Suprapubic skin (tissue), 4 donors: ENCODE results near the gene ELP5.

ENCODE experiments used
- EP300 ChIP-seq: sonication (generic); formaldehyde crosslinking; IDR thresholded peaks from one replicate; pipeline ENCODE4 v1.6.1; 2017; ENCODE audit warnings: antibody characterized with exemption
- POLR2A ChIP-seq, 2 donors: fragments of 450-650 bp; IDR thresholded peaks; one replicate each; pipeline ENCODE4 v1.6.1; 2017; ENCODE audit warnings: antibody characterized with exemption in 2 of 2, mild to moderate bottlenecking in 2 of 2, moderate library complexity in 2 of 2
- POLR2AphosphoS5 ChIP-seq, 3 donors: sonication (generic); formaldehyde crosslinking; IDR thresholded peaks; one replicate each; pipeline ENCODE4 v1.6.1; 2017; ENCODE audit warnings: antibody characterized with exemption in 3 of 3
- TF ChIP-seq, protein P1 (sequence below), 2 donors: fragments of 200-600 bp in 1 of 2; fragments of 450-650 bp in 1 of 2; sonication (generic) in 1 of 2; IDR thresholded peaks; one replicate each; pipeline ENCODE4 v1.5.1; 2016 to 2019; ENCODE audit warnings: antibody characterized with exemption in 2 of 2, mild to moderate bottlenecking in 1 of 2, moderate library complexity in 1 of 2

DNA sequence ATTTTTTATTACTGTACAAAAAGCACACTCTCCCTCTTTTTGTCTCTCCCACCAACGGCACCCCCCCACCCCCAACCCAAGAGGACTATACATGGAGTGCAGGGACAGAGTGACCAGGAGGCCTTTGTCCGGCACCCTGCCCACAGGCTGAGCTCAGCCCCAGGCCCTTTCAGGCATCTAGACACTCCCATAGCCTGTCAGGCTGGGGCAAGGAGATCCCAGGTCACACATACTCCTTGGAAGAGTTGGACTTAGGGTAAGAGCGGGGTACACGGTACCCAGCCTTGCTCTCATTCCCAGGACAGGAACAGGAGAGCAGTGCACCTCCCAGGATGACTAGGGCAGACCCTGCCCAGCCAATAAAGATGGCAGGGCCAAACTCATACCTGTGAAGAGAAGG is 8.1 kb downstream of the ELP5 start:
- TF ChIP-seq, protein P1, sequence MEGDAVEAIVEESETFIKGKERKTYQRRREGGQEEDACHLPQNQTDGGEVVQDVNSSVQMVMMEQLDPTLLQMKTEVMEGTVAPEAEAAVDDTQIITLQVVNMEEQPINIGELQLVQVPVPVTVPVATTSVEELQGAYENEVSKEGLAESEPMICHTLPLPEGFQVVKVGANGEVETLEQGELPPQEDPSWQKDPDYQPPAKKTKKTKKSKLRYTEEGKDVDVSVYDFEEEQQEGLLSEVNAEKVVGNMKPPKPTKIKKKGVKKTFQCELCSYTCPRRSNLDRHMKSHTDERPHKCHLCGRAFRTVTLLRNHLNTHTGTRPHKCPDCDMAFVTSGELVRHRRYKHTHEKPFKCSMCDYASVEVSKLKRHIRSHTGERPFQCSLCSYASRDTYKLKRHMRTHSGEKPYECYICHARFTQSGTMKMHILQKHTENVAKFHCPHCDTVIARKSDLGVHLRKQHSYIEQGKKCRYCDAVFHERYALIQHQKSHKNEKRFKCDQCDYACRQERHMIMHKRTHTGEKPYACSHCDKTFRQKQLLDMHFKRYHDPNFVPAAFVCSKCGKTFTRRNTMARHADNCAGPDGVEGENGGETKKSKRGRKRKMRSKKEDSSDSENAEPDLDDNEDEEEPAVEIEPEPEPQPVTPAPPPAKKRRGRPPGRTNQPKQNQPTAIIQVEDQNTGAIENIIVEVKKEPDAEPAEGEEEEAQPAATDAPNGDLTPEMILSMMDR (IDR thresholded peaks at IDR 0.05) = no peak
- TF ChIP-seq EP300 = no peak
- TF ChIP-seq POLR2A (IDR thresholded peaks at IDR 0.05) = no peak
- TF ChIP-seq POLR2AphosphoS5 (IDR thresholded peaks at IDR 0.05) = no peak
